T1000 (cell line): ENCODE data around the gene COPS7A.

Experiments used
- DNase-seq: peaks from one replicate; lab custom pipeline; 2025; ENCODE audit warnings: mixed read lengths; lab: John Stamatoyannopoulos, UW

The COPS7A gene

DNA sequence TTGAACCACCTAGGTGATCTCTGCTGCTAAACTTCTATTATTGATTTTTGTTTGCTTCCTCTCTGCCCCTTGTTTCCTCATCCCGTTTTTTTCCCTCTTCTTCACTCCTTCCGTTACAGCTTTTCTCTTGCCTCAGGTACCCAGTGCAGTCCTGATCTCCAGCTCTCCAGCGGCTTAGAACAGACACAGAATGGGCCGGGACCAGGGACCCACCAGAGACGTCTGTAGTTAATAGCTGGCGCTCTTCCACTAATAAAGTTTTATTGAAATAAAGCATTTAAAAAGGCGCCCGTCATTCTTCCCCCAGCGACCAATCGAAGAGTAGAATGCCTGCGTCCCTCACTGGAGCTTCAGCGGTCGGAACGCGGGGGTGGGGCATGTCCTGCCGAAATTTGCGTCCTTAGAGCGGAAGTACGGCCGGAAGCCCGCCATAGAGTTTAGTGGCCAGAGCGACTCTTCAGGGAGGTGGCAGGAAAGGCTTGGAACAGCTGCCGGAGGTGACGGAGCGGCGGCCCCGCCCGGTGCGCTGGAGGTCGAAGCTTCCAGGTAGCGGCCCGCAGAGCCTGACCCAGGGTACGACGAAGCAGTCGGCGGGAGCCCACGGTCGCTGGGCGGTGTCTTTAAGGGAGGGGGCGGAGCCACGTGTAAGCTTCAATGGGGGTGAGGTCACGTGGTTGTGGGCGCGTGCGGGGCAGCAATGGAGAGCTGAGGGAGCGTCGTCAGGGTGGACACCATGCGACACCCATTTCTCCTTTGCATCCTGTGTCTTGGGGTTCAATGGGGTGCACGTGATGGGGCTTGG, at the start of gene COPS7A:
Gene COPS7A (plus strand): TSS at position 440 of the 802 bp plus-strand sequence. CDS start 611 bp downstream, outside the sequence.
- peak; percentile 96 for DNase-seq

DNA sequence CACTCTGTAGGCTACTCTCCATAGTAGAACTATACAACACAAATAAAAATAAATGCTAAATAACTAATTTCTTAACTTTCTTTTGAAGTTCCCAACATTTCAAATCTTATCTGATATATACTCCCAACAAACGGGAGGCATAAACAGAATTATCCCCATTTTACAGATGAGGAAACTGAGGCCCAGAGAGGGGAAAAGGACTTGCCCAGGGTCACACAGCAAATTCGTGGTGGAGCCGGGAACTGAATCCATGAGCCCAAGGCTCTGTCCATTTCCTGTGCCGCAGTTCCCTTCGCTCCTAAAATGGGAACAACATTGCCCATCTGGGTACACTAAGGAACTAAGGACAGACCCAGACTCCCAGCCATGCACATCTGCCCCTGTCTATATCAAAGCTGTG, 46.9 kb upstream of the COPS7A start:
- no peak for DNase-seq

DNA sequence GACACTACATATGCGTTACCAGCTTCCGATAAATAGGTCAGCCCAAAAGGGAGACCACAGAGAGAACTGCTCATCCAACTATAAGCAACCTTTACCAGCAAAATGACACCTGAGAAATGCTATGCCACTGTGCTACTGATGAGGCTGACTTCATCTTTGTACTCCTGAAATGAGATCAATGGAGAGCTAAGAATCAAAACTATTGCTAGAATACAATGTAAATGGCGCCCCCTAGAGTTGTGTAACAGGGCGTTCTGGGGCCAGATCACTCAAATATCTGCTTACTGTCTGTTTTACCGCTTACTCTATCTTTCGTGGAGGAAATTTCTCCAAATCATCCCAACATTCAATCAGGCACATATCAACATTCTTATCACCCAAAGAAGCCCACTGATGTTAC, 39.2 kb upstream of the COPS7A start:
- DNase-seq, result no peak

- DNase-seq, result no peak
Observed at GRCh38 chr12:6685814-6686213, 38.0 kb upstream of the COPS7A start.

DNA sequence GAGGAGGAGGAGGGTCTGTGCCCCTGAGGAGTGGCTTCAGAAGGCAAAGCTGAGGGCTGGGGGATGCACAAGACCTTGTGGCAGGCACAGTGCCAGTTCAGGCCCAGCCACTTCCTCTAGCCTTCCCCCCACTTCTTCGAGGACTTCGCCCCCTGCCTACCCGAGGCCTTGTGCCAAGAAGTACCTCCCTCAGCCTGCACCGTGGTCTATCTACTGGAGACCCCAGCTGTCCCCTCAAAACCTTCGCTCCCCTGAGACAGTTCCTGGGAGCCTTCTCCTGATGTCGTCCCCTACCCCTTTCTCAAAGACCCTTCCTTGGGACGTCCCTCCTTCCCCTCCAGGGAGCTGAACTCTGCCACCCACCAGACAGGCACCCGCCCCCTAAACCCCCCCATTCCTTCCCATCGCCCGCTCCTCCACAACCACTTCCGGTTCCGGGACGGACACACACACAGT, 35.3 kb upstream of the COPS7A start:
- DNase-seq, result no peak

DNA sequence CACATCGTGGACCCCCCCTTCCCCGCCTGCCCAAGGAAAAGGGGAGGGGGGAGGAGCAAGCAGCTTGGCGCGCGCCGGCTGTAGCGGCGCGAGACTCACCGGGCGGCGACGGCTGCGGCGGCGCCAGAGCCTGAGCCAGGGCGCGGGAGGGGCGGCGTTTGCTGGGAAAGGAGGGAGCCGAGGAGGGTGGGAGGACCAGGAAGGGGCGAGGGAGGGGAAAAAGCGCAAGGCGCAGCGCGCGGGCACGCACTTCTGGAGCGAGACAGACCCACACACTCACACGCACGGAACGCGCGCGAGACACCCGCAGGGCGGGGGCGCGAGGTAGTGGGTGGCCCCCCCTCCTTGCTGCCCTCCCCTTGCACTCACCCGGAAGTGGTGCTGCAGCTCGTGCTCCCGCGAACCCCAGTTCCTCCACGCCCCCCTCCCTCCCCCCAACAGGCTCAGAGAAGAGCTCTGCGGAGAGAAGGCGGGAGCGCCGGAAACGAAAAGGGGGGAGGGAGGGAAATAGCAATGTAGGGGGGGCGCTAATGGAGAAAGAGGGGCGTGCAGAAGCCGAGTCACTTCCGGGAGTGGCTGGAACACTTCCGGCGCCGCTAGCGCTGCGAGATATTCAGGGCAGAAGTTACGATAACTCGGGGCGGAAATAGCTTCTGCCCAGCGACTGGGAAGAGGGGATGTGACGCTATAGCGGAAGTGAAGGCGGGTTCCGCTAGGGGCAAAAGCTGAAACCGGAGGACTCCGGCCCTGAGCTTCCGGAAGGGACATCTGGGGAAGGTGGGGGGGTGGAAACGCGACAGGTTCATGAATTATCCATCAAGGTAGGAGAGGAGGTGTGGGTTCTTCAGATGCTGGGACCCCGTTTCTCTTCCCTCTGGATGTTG, 34.6 kb upstream of the COPS7A start, which contains the start of gene ZNF384:
Gene ZNF384 (minus strand): TSS at position 377 of the 884 bp plus-strand sequence. CDS start 9,855 bp downstream, outside the sequence.
- peak; percentile 93 for DNase-seq

GRCh38 chr12:6691473-6691872, 32.4 kb upstream of the COPS7A start:
- peak; percentile 25 for DNase-seq

GRCh38 chr12:6692888-6693287, 31.0 kb upstream of the COPS7A start:
- DNase-seq, result no peak

GRCh38 chr12:6693832-6694355, 30.0 kb upstream of the COPS7A start:
- no peak for DNase-seq

- DNase-seq, result no peak
Observed at GRCh38 chr12:6694701-6695100, 29.1 kb upstream of the COPS7A start.

GRCh38 chr12:6695313-6696045, 28.4 kb upstream of the COPS7A start:
- DNase-seq, result no peak

DNA sequence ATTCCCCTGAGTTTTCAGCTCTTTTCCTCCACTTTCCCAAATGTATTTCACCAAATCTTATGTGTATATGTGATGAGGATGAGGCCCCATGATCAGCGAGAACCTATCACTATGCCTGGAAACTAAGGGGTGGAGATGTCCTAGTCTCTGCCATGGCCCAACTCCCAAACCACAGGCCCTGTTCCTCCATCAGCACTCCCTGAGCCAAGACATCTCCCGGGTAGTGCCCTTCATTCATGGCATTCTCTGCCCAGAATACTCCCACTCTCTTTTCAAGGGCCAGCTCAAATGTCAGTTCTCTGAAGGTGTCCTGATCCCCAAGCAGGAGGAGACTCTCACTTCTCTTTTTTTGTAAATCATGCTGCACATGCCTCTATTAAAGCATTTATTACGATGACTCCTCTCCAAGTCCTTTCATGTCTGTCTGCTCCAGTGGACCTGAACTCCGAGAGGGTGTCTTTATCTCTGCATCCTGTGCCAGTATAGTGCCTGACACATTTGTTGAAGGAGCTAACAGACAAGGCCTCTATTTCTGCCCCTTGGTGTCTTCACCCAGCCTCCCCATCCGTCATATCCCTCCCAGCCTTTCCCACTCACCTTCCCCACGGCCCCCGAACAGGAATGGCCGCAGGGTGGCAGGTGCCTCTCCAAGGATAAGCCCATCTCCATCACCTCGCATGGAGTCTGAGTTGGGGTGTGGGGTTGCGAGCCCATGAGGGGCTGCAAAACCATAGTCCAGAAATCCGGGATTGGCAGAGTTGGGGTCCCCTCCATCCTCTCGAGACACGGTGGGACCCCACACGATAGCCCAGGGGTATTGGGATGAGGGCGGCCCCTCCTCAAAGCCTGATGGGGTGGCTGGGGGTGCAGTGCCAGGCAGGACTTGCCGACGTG, 26.9 kb upstream of the COPS7A start:
- no peak for DNase-seq

DNA sequence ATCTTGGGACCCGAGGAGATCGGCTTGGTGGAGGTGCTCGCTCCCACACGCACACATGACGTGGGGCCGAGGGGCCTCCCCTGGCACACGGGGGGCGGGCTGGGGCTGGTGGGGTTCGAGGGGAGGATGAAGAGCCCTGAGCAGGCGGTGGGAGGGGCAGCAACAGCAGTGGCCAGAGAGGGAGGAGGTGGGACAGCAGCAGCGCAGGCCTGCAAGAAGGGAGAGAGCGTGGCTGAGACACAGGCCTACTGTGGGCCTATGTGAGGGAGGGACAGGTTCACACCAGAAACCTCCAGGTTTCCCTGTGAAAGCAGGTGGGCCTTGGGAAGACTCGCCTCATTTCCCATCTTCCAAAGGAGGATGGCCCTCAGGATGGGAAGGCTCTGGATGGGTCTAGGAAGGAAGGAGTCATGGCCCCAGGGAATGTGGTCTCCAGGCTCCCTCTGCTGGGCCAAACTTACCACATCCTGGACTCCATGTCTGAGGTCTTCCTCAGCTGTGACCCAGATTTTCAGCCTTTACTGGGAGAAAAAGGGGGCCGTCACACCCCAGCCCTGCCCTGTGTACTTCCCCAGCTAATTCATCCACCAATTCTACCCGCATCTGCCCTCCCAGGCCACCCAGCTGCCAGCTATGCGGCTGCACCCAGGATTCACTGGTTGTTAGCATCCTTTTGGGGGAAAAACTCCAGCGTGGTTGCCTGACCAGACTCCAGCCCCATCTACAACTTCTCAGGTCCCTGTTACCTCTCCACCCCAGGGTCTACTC, 26.1 kb upstream of the COPS7A start:
- DNase-seq, result peak; percentile 29

DNA sequence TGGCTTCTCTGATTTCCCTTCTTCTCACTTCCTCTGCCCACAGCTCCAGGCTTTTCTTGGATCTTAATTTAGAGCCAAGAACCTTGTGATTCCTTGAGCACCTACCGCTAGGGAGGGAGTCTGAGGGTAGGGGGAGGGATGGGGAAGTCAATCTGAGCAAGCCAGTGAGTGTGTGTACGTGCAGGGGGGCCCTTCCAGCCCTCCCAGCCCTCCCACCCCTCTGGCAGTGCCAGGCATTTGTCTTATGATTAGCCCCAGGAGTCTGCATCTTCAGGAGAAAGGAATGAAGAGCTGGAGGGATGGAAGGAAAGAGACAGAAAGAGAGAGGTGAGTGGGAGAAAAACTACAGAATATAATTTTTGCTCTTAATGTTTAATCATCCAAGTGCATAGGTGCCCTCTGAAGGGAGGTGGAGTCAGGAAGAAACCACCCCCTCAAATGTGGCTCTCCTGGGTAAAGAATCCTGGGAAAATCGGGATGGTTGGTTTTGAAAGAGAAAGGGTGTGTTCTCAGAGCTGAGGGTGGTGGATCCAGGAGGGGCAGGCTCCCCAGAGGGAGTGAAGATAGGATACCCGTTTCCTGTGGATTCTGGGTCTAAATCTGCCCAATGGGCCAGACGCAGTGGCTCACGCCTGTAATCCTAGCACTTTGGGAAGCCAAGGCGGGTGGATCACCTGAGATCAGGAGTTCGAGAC, 25.3 kb upstream of the COPS7A start:
- DNase-seq, result no peak

GRCh38 chr12:6699259-6699988, 24.4 kb upstream of the COPS7A start:
- no peak for DNase-seq

- no peak for DNase-seq
Observed at GRCh38 chr12:6699989-6700645, 23.7 kb upstream of the COPS7A start.

GRCh38 chr12:6700646-6701051, 23.2 kb upstream of the COPS7A start, which contains the start of gene PIANP:
Gene PIANP, minus strand, starts transcription at chr12:6700815. Its CDS starts 2,754 bp downstream, at chr12:6698061.
- DNase-seq, result peak; percentile 12
